ENCODE measurements around the gene UGT1A6.

Gene UGT1A6

GRCh38 chr2:233756429-233757081, 63.9 kb downstream of the UGT1A6 start:
- DNase-seq: no peak
- in situ Hi-C loops (cut with MboI; ENCODE audit: low pct_unique_long_range_greater_than_20kb, low sequenced_read_pairs): no loop called here

- in situ Hi-C loops (cut with MboI; ENCODE audit: low pct_unique_long_range_greater_than_20kb, low sequenced_read_pairs): no loop called here
- no peak for DNase-seq
These were observed 65.5 kb downstream of the UGT1A6 start for GRCh38 chr2:233758141-233758540.

DNA sequence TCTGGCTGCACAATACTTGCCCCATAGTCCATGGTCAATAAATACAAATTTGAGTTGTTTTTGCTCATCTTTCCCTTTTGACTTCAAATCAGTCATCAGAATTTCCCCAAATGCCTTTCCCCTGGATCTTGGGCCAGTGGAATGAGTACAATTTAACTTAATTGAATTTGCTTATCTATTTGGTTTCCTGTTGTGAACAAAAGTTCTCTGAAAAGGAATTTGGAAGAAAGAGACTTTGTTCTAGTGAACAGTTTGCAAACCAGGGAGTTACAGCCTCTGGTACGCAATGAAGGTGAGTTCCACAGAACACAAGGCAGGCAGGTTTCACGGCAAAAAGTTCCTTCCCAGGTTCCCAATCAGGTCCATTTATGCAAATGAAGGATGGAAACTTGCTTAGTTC, 66.2 kb downstream of the UGT1A6 start:
- no peak for DNase-seq
- in situ Hi-C loops (cut with MboI; ENCODE audit: low pct_unique_long_range_greater_than_20kb, low sequenced_read_pairs): no loop called here

DNA sequence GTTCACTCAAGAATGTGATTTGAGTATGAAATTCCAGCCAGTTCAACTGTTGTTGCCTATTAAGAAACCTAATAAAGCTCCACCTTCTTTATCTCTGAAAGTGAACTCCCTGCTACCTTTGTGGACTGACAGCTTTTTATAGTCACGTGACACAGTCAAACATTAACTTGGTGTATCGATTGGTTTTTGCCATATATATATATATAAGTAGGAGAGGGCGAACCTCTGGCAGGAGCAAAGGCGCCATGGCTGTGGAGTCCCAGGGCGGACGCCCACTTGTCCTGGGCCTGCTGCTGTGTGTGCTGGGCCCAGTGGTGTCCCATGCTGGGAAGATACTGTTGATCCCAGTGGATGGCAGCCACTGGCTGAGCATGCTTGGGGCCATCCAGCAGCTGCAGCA, 67.4 kb downstream of the UGT1A6 start, which contains the start of gene UGT1A1:
Gene UGT1A1 (plus strand): TSS at position 228 of the 400 bp plus-strand sequence. CDS start 18 bp downstream, at position 246.
- no peak for DNase-seq
- in situ Hi-C loops (cut with MboI; ENCODE audit: low pct_unique_long_range_greater_than_20kb, low sequenced_read_pairs): no loop called here

DNA sequence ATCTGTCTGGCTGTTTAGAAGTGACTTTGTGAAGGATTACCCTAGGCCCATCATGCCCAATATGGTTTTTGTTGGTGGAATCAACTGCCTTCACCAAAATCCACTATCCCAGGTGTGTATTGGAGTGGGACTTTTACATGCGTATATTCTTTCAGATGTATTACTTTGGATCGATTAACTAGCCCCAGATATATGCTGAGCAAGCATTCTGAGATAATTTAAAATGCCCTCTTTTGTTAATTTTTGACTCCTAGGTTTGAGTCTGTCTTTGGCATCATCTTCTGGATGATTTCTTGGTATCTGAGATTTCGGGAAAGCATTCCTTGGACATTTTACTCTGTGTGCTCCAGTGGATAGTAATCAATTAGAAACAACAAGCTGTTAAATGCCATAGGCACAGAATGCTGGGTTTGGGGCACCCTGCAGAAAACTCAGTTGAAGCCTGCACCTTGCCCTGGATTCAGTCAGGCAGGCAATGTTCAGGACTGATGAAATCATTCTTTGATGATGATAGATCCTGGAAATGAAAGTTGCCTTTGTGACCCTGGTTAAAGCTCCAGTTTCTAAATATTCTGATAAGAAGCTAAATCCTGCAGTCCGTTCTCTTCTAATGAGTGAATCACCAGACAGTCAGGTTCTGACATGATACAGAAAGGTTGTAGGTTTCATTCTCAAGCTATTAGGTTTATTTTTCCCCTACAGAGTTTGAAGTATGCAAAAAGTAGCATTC, 68.5 kb downstream of the UGT1A6 start:
- in situ Hi-C loops (cut with MboI; ENCODE audit: low pct_unique_long_range_greater_than_20kb, low sequenced_read_pairs): no loop called here
- no peak for DNase-seq

GRCh38 chr2:233764264-233764663, 71.6 kb downstream of the UGT1A6 start:
- in situ Hi-C loops (cut with MboI; ENCODE audit: low pct_unique_long_range_greater_than_20kb, low sequenced_read_pairs): no loop called here
- no peak for DNase-seq

DNA sequence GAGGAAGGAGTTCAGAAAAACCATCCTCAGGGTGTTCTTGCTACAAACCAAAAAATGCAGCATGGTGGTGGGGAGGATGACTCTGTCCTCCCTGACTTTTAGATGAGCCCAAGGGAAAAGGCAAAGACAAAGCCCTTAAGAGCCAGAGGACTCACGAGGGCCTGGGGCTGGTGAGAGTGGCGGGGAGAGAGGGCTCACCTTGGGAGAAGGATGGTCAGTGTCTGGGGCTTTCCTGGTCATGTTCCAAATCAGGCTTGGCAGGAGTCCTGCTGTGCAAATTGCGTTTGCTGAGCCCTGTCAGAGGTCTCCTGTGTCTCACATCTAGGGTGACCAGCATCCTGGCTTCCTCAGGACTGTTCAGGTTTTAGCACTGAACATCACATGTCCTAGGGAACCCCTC, 72.1 kb downstream of the UGT1A6 start:
- in situ Hi-C loops (cut with MboI; ENCODE audit: low pct_unique_long_range_greater_than_20kb, low sequenced_read_pairs): no loop called here
- no peak for DNase-seq

DNA sequence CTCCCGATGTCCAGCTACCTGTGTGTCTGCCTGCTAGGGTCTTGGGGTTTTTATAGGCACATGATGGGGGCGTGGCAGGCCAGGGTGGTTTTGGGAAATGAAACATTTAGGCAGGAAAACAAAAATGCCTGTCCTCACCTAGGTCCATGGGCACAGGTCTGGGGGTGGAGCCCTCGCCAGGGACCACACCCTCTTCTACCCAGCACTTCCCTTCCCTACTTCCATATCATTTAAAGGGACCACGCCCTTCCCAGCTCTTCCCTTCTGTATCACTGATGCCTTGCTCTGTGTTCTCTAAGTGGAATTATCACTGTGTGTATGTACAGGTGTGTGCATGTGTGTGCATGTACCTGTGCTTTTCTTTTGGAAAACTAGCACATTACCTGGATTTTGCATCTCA, 73.7 kb downstream of the UGT1A6 start:
- in situ Hi-C loops (cut with MboI; ENCODE audit: low pct_unique_long_range_greater_than_20kb, low sequenced_read_pairs): no loop called here
- no peak for DNase-seq

- no peak for DNase-seq
- in situ Hi-C loops (cut with MboI; ENCODE audit: low pct_unique_long_range_greater_than_20kb, low sequenced_read_pairs): no loop called here
These were observed 75.4 kb downstream of the UGT1A6 start for GRCh38 chr2:233768076-233768475.

DNA sequence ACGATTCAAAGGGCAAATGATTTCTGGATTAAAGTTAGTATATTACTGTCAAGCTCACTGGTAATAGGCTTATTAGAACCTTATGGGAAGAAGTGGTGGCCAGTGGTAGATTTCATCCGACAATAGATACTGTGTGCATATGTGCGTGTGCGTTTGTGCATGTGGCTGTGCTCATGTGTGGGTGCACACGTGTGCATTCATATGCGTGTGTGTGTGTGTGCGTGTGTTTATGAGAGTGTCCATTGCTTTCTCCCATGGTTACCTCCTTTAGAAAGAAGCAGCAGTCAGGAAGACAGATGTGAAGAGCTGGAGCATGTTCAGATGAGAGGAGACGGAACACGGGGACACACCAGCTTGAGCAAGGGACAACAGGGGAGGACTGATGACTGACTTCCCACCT, 76.6 kb downstream of the UGT1A6 start:
- in situ Hi-C loops (cut with MboI; ENCODE audit: low pct_unique_long_range_greater_than_20kb, low sequenced_read_pairs): no loop called here
- DNase-seq: no peak

- no peak for DNase-seq
- in situ Hi-C loops (cut with MboI; ENCODE audit: low pct_unique_long_range_greater_than_20kb, low sequenced_read_pairs): no loop called here
These were observed 79.5 kb downstream of the UGT1A6 start for GRCh38 chr2:233772153-233772552.

GRCh38 chr2:233772583-233772982, 79.9 kb downstream of the UGT1A6 start:
- in situ Hi-C loops (cut with MboI; ENCODE audit: low pct_unique_long_range_greater_than_20kb, low sequenced_read_pairs): no loop called here
- no peak for DNase-seq

- in situ Hi-C loops (cut with MboI; ENCODE audit: low pct_unique_long_range_greater_than_20kb, low sequenced_read_pairs): no loop called here
- no peak for DNase-seq
These were observed 81.2 kb downstream of the UGT1A6 start for GRCh38 chr2:233773854-233774253.

- no peak for DNase-seq
- in situ Hi-C loops (cut with MboI; ENCODE audit: low pct_unique_long_range_greater_than_20kb, low sequenced_read_pairs): no loop called here
These were observed 82.7 kb downstream of the UGT1A6 start for GRCh38 chr2:233775414-233775813.

GRCh38 chr2:233778030-233778429, 85.3 kb downstream of the UGT1A6 start, which contains the start of gene MROH2A:
Gene MROH2A (plus strand): TSS chr2:233778330. CDS start chr2:233779359, 1,029 bp downstream.
- in situ Hi-C loops (cut with MboI; ENCODE audit: low pct_unique_long_range_greater_than_20kb, low sequenced_read_pairs): no loop called here
- no peak for DNase-seq

DNA sequence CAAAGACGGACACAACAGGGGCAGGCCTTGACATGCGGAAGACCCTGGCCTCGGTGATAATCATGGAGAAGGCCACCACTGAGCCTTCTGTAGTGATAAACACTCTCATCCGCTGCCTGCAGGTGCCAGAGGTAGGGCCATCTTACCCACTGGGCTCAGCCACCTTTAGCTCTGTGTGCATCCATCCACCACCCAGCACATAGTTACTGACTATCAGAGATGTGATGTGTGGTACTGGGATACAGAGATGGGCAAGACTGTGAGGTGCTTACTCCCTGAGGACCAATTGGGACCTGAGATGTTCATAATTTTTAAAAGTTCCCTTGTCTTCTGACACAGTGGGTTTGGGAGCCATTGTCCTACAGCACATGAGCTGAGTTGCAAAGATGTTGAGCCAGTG, 87.0 kb downstream of the UGT1A6 start:
- in situ Hi-C loops (cut with MboI; ENCODE audit: low pct_unique_long_range_greater_than_20kb, low sequenced_read_pairs): no loop called here
- DNase-seq: no peak

- in situ Hi-C loops (cut with MboI; ENCODE audit: low pct_unique_long_range_greater_than_20kb, low sequenced_read_pairs): no loop called here
- DNase-seq: no peak
These were observed 88.1 kb downstream of the UGT1A6 start for GRCh38 chr2:233780771-233781170.

- no peak for DNase-seq
- in situ Hi-C loops (cut with MboI; ENCODE audit: low pct_unique_long_range_greater_than_20kb, low sequenced_read_pairs): no loop called here
These were observed 96.9 kb downstream of the UGT1A6 start for GRCh38 chr2:233789554-233789953.

GRCh38 chr2:233791151-233791882, 98.6 kb downstream of the UGT1A6 start:
- in situ Hi-C loops (cut with MboI; ENCODE audit: low pct_unique_long_range_greater_than_20kb, low sequenced_read_pairs): no loop called here
- DNase-seq: no peak

GRCh38 chr2:233791883-233792329, 99.2 kb downstream of the UGT1A6 start:
- in situ Hi-C loops (cut with MboI; ENCODE audit: low pct_unique_long_range_greater_than_20kb, low sequenced_read_pairs): no loop called here
- no peak for DNase-seq
